ENCODE data around the gene ANKRD18B. TPM values are rescaled to one million over a fixed set of nuclear protein-coding genes. Genes with fewer than 3 reads are reported as not detected.
"Not testable (repeated sequence)": the region's sequence is repeated elsewhere in the genome, so short reads cannot be mapped to it uniquely, and the experiment has no call there.

Gene ANKRD18B
- total and polyA plus RNA-seq, 8 donors, result 0.51 to 1.7 (median 0.70) TPM; not detected in 2

GRCh38 chr9:33611358-33611757 is 87.3 kb downstream of the ANKRD18B start:
- no peaks in the 10 kb centered on the region for H3K27me3 ChIP-seq
- H3K36me3 ChIP-seq, result no peaks in the 10 kb centered on the region
- intact Hi-C loops (cut with DNase I), result no loop called here
- no peaks in the 10 kb centered on the region for H3K9me3 ChIP-seq
- WGBS, 2 donors, result 89 to 92% methylated on average over 1 of the region's 1 CpG
- no peak overlapping the region for H3K27ac ChIP-seq
- ATAC-seq (no peak), FAIRE-seq (no peak), DNase-seq (no peak)
- H3K4me3 ChIP-seq, result no peak overlapping the region
- no peak for TF ChIP-seq CTCF (IDR thresholded peaks at IDR 0.05)
- H3K4me1 ChIP-seq, result no peaks in the 10 kb centered on the region

- WGBS, 2 donors, result 31 to 45% methylated on average over 2 of the region's 2 CpGs
- intact Hi-C loops (cut with DNase I); H3K4me3 ChIP-seq; FAIRE-seq; H3K9me3 ChIP-seq; H3K36me3 ChIP-seq; H3K27ac ChIP-seq; H3K4me1 ChIP-seq; H3K27me3 ChIP-seq: not testable (repeated sequence)
- ATAC-seq (peak in 3 of 4 donors; percentile 46 to 62 (median 60)), DNase-seq (peak in 1 of 6 donors; percentile 34)
Measured at GRCh38 chr9:33612410-33612809, 88.4 kb downstream of the ANKRD18B start.

GRCh38 chr9:33614001-33614687 is 90.1 kb downstream of the ANKRD18B start:
- no peaks in the 10 kb centered on the region for H3K36me3 ChIP-seq
- intact Hi-C loops (cut with DNase I), result no loop called here
- 92 to 94% methylated on average over 7 of the region's 7 CpGs for WGBS, 2 donors
- FAIRE-seq (no peak), ATAC-seq (no peak), DNase-seq (no peak)
- H3K4me1 ChIP-seq, result no peaks in the 10 kb centered on the region
- TF ChIP-seq CTCF (IDR thresholded peaks at IDR 0.05), result no peak
- H3K27ac ChIP-seq, result no peak overlapping the region
- no peak overlapping the region for H3K4me3 ChIP-seq
- H3K9me3 ChIP-seq, result no peaks in the 10 kb centered on the region
- H3K27me3 ChIP-seq, result no peaks in the 10 kb centered on the region

GRCh38 chr9:33618370-33618769 is 94.3 kb downstream of the ANKRD18B start:
- intact Hi-C loops (cut with DNase I), result loop anchor here in 1 of 3 donors (5.0 kb wide), 1 partner anchor 104 kb away; no protein-coding TSS in a partner anchor
- 85 to 87% methylated on average over 9 of the region's 9 CpGs for WGBS, 2 donors
- not testable (repeated sequence) for H3K9me3 ChIP-seq, FAIRE-seq, ATAC-seq, H3K27me3 ChIP-seq, DNase-seq, H3K36me3 ChIP-seq, H3K27ac ChIP-seq, H3K4me3 ChIP-seq, H3K4me1 ChIP-seq

GRCh38 chr9:33619666-33620404 is 95.8 kb downstream of the ANKRD18B start:
- ATAC-seq, result no peak
- no peak for FAIRE-seq
- Histone ChIP-seq H3K4me3 (no peak overlapping the region), H3K4me1 (no peaks in the 10 kb centered on the region), H3K36me3 (no peaks in the 10 kb centered on the region), H3K27ac (no peak overlapping the region), H3K9me3 (no peaks in the 10 kb centered on the region), H3K27me3 (no peaks in the 10 kb centered on the region)
- 46 to 80% methylated on average over 3 of the region's 3 CpGs for WGBS, 2 donors
- intact Hi-C loops (cut with DNase I), result loop anchor here in 2 of 3 donors (5.0 kb wide), 1 partner anchor 102 kb away; no protein-coding TSS in a partner anchor
- no peak for TF ChIP-seq CTCF (IDR thresholded peaks at IDR 0.05)
- DNase-seq, result no peak
